K562 (cell line): ENCODE measurements around the gene NDUFA13. TPM values are rescaled to one million over a fixed set of nuclear protein-coding genes. Genes with fewer than 3 reads are reported as not detected.

Experiments used
- ATAC-seq: fragments of 200-7000 bp; cut with Tn5 transposase; 3 replicates; pipeline ENCODE4 v1.9.1; 2020; ENCODE audit warnings: moderate library complexity
- BruUV-seq: library from RNA; stranded (reverse); fragments of 400-500 nt; replicated peaks from 2 replicates; lab custom pipeline; 2021; lab: Mats Ljungman, UMichigan
- CTCF ChIA-PET: fragments of 300-600 bp; formaldehyde crosslinking; extraction: SDS; loops from one replicate; lab custom pipeline; 2021; ENCODE audit warnings: low intra/inter-chr PET ratio; lab: Yijun Ruan, JAX
- POLR2A ChIA-PET: fragments of 300-600, 350-650 bp; sonication (Branson Sonifier 250); formaldehyde crosslinking; extraction: SDS; loops from one replicate; lab custom pipeline; 2021; ENCODE audit warnings: antibody characterized with exemption, inconsistent platforms; lab: Yijun Ruan, JAX
- DNase-seq, 4 experiments: peaks; one replicate each; pipeline versions ENCODE4 v3.0.0 to v3.0.0-alpha.2; 2011 to 2018; ENCODE audit warnings: low spot score in 3 of 4, mixed read lengths in 3 of 4; ENCODE audit errors: extremely low read depth in 1 of 4
- FAIRE-seq: peaks from 2 replicates; lab custom pipeline; 2011; peaks lifted over from hg19 to GRCh38; lab: Jason Lieb, UNC
- H2AFZ ChIP-seq: 2 replicates; pipeline ENCODE4 v1.6.0; 2011; ENCODE audit warnings: low read depth, low read length, control low read depth, inconsistent platforms
- H3K27ac ChIP-seq: fragments of 200-600 bp; 3 replicates; pipeline ENCODE4 v1.8.0; 2011; ENCODE audit warnings: low read depth, mild to moderate bottlenecking, control low read depth, inconsistent platforms, low read length, moderate library complexity, mixed read lengths; ENCODE audit errors: extremely low read depth
- H3K27me3 ChIP-seq, 2 experiments: fragments of 300-600 bp in 1 of 2; 2 replicates in 1 of 2; 3 replicates in 1 of 2; pipeline versions ENCODE4 v1.6.0 to v1.8.0; 2011; ENCODE audit warnings: inconsistent platforms in 2 of 2, low read length in 2 of 2, mild to moderate bottlenecking in 1 of 2, mixed read lengths in 1 of 2, moderate library complexity in 1 of 2; ENCODE audit not compliant: control insufficient read depth in 2 of 2, insufficient read depth in 2 of 2
- H3K36me3 ChIP-seq: fragments of 300-600 bp; 3 replicates; pipeline ENCODE4 v1.8.0; 2011; ENCODE audit warnings: mild to moderate bottlenecking, low read length, inconsistent platforms; ENCODE audit not compliant: control insufficient read depth, insufficient read depth
- H3K4me1 ChIP-seq, 2 experiments: fragments of 200-600 bp in 1 of 2; replicated peaks in 1 of 2; 2 replicates in 1 of 2; 3 replicates in 1 of 2; pipeline versions ENCODE4 v1.5.1 to v1.8.0; 2011; ENCODE audit warnings: inconsistent platforms in 2 of 2, low read length in 2 of 2, mild to moderate bottlenecking in 1 of 2, mixed read lengths in 1 of 2, moderate library complexity in 1 of 2; ENCODE audit not compliant: control insufficient read depth in 2 of 2, insufficient read depth in 2 of 2
- H3K4me2 ChIP-seq: 2 replicates; pipeline ENCODE4 v1.6.1; 2011; ENCODE audit warnings: low read length, control low read depth, inconsistent platforms, mixed read lengths; ENCODE audit not compliant: insufficient read depth
- H3K4me3 ChIP-seq: fragments of 200-600 bp; sonication (generic), shearing (Covaris generic); 2 replicates; pipeline ENCODE4 v1.5.1; 2016; ENCODE audit warnings: control low read depth, inconsistent platforms
- H3K79me2 ChIP-seq: fragments of 200-600 bp; 3 replicates; pipeline ENCODE4 v1.8.0; 2011; ENCODE audit warnings: low read length, inconsistent platforms; ENCODE audit not compliant: control insufficient read depth, insufficient read depth
- H3K9ac ChIP-seq, 2 experiments: 2 replicates each; pipeline versions ENCODE4 v1.6.0 to v1.6.1; 2011; ENCODE audit warnings: low read depth in 2 of 2, low read length in 2 of 2, control low read depth in 1 of 2, inconsistent platforms in 1 of 2, mild to moderate bottlenecking in 1 of 2, mixed read lengths in 1 of 2; ENCODE audit not compliant: insufficient read depth in 1 of 2
- H3K9me1 ChIP-seq: one replicate; pipeline ENCODE4 v1.6.0; 2011; ENCODE audit warnings: inconsistent platforms, mild to moderate bottlenecking, low read length, moderate library complexity; ENCODE audit not compliant: control insufficient read depth, insufficient read depth
- H3K9me3 ChIP-seq: replicated peaks from 2 replicates; pipeline ENCODE4 v1.5.1; 2011; ENCODE audit warnings: low read depth, low read length, inconsistent platforms; ENCODE audit not compliant: control insufficient read depth, insufficient read depth
- H4K20me1 ChIP-seq: replicated peaks from 2 replicates; pipeline ENCODE4 v1.6.1; 2011; ENCODE audit warnings: low read length, inconsistent platforms, mixed read lengths; ENCODE audit not compliant: control insufficient read depth, insufficient read depth
- DPF2 ChIP-seq: fragments of 450-650 bp; IDR thresholded peaks from 2 replicates; pipeline ENCODE4 v1.6.1; 2016
- KDM1A ChIP-seq, 2 experiments: fragments of 450-650 bp; IDR thresholded peaks; 2 replicates each; pipeline ENCODE4 v1.6.1; 2016; ENCODE audit warnings: mild to moderate bottlenecking in 2 of 2
- MAFG ChIP-seq: fragments of 450-650 bp; conservative IDR thresholded peaks from 2 replicates; pipeline ENCODE4 v1.6.1; 2016; ENCODE audit warnings: missing genetic modification characterization, missing compliant biosample characterization
- PTRF ChIP-seq: fragments of 450-650 bp; IDR thresholded peaks from 2 replicates; pipeline ENCODE4 v1.6.1; 2016; ENCODE audit warnings: mild to moderate bottlenecking, missing genetic modification characterization, missing compliant biosample characterization
- RBM14 ChIP-seq: fragments of 200-400 bp; formaldehyde crosslinking; IDR thresholded peaks from 2 replicates; pipeline ENCODE4 v1.6.1; 2018; ENCODE audit warnings: low read depth, mild to moderate bottlenecking, low read length, moderate library complexity, borderline replicate concordance; ENCODE audit not compliant: insufficient read depth
- ZBTB11 ChIP-seq, 3 experiments: fragments of 200-800 bp in 1 of 3; fragments of 250-450 bp in 1 of 3; fragments of 450-650 bp in 1 of 3; sonication (Bioruptor Pico) in 1 of 3; sonication (Bioruptor generic) in 1 of 3; formaldehyde crosslinking in 1 of 3; IDR thresholded peaks; 2 replicates each; pipeline versions ENCODE4 v1.6.1 to v1.8.0; 2016 to 2022; ENCODE audit warnings: mild to moderate bottlenecking in 2 of 3, missing genetic modification characterization in 2 of 3, missing compliant biosample characterization in 1 of 3, moderate library complexity in 1 of 3
- ZNF507 ChIP-seq: conservative IDR thresholded peaks from 2 replicates; pipeline ENCODE4 v1.6.1; 2017; ENCODE audit warnings: missing genetic modification characterization, missing compliant biosample characterization
- WGBS: fragments of 100-300 bp; shearing (Covaris generic); methylation state at CpG from one replicate; pipeline ENCODE4 v1.1.6; 2016; ENCODE audit warnings: low coverage, mixed read lengths; ENCODE audit not compliant: insufficient coverage; ENCODE audit errors: missing lambda C conversion rate; 5-methylcytosine and 5-hydroxymethylcytosine counted together
- in situ Hi-C: fragments of 300-500 bp; cut with MboI; formaldehyde crosslinking; loops from 4 replicates; pipeline ENCODE4 v1.15.0; 2018; ENCODE audit warnings: inconsistent platforms, mixed read lengths
- intact Hi-C: fragments of 100-400 bp; cut with micrococcal nuclease; formaldehyde crosslinking; loops from 2 replicates; pipeline ENCODE4 v1.14.2; 2022
- polyA plus RNA-seq, 8 experiments: library from polyadenylated mRNA; depleted of rRNA in 4 of 8; stranded (reverse) in 5 of 8; unstranded in 3 of 8; fragments of >200 nt; fragmentation: Nextera tagmentation in 2 of 8; fragmentation: Illumina TruSeq in 1 of 8; extraction: Ambion mirVana in 2 of 8; extraction: Trizol in 1 of 8; gene quantifications; 2 replicates each; pipeline versions ENCODE4 v1.2.1 to v1.2.3, GENCODE V29; 2011 to 2014; ENCODE audit warnings: inconsistent platforms in 1 of 8, missing spikeins in 1 of 8
- total RNA-seq, 7 experiments: library from RNA; depleted of rRNA in 6 of 7; stranded (reverse); fragments of >200 nt in 6 of 7; fragmentation: Illumina TruSeq in 2 of 7; extraction: Trizol in 2 of 7; gene quantifications; 2 replicates each; pipeline versions ENCODE4 v1.2.1 to v1.2.3, GENCODE V29; 2011 to 2021; ENCODE audit warnings: low replicate concordance in 1 of 7

Gene NDUFA13
- total and polyA plus RNA-seq, 9 of the 15 experiments (the other 6 are each of a cell fraction or from before 2014, with no cell fraction given) = 146 to 596 (median 429) TPM

- Histone ChIP-seq H3K27me3 (peaks cover 3 to 36% of the 10 kb centered on the region in 2 experiments), H3K27ac (no peak overlapping the region), H3K36me3 (no peaks in the 10 kb centered on the region), H3K79me2 (no peaks in the 10 kb centered on the region), H3K4me3 (no peak overlapping the region), H3K4me2 (no peak overlapping the region), H3K4me1 (peaks cover 2 to 69% of the 10 kb centered on the region in 2 experiments; a peak in 2 of 5 replicates), H2AFZ (no peak overlapping the region), H3K9me3 (no peaks in the 10 kb centered on the region; the same call in 1 of the 2 replicates), H3K9ac (no peak overlapping the region), H4K20me1 (0 out of 2 replicates have a peak, but pooled peaks cover 5% of the 10 kb centered on the region), H3K9me1 (no peaks in the 10 kb centered on the region)
- ChIA-PET POLR2A (no interaction called here), CTCF (no interaction called here)
- DNase-seq = no peak
- FAIRE-seq = no peak
- no TSS peak for BruUV-seq
- no peak for TF ChIP-seq KDM1A (IDR thresholded peaks at IDR 0.05)
- TF ChIP-seq RBM14 = 0 out of 2 replicates have a peak, but pooled peaks have one; percentile 44
- TF ChIP-seq ZNF507 (tag) = no peak
- in situ Hi-C loops = loop anchor here (25.0 kb wide), 1 partner anchor 92 kb away; the partner anchor contains the start of genes GMIP and LPAR2
- ATAC-seq = no peak
- 70% methylated on average over 32 of the region's 53 CpGs for WGBS
- intact Hi-C loops = no loop called here
These were observed 29.0 kb downstream of the NDUFA13 start for GRCh38 chr19:19544954-19545591.

GRCh38 chr19:19545707-19546106, 29.7 kb downstream of the NDUFA13 start:
- Histone ChIP-seq H2AFZ (no peak overlapping the region), H3K9me1 (no peaks in the 10 kb centered on the region), H4K20me1 (0 out of 2 replicates have a peak, but pooled peaks cover 5% of the 10 kb centered on the region), H3K27ac (no peak overlapping the region), H3K36me3 (no peaks in the 10 kb centered on the region), H3K79me2 (no peaks in the 10 kb centered on the region), H3K27me3 (peaks cover 5 to 42% of the 10 kb centered on the region in 2 experiments), H3K9ac (no peak overlapping the region), H3K4me3 (no peak overlapping the region), H3K4me2 (no peak overlapping the region), H3K9me3 (no peaks in the 10 kb centered on the region), H3K4me1 (peaks cover 2 to 70% of the 10 kb centered on the region in 2 experiments; a peak in 2 of 5 replicates)
- no TSS peak for BruUV-seq
- FAIRE-seq = no peak
- intact Hi-C loops (no loop called here), in situ Hi-C loops (loop anchor here (25.0 kb wide), 1 partner anchor 92 kb away; the partner anchor contains the start of genes GMIP and LPAR2)
- 31% methylated on average over 16 of the region's 23 CpGs for WGBS
- no peak for DNase-seq
- POLR2A ChIA-PET = interaction anchor here (0.6 kb wide), 2 partner anchors 27 to 1528 kb away, joined by 3 read pairs; no protein-coding TSS in a partner anchor
- CTCF ChIA-PET = no interaction called here
- no peak for ATAC-seq
- no peak for TF ChIP-seq ZBTB11 (CRISPR knock-in tag; IDR thresholded peaks at IDR 0.05)
- TF ChIP-seq MAFG (tag) = no peak
- no peak for TF ChIP-seq PTRF (tag)
- TF ChIP-seq DPF2 = no peak
